Neural cell (in vitro differentiated cells): ENCODE results near the gene DOCK10.

Experiments
- POLR2AphosphoS5 ChIP-seq: IDR thresholded peaks from 2 replicates; pipeline ENCODE4 v1.6.1; 2012
- RAD21 ChIP-seq: fragments of 450-650 bp; conservative IDR thresholded peaks from 2 replicates; pipeline ENCODE4 v1.6.1; 2014; ENCODE audit warnings: antibody characterized with exemption, mild to moderate bottlenecking, moderate library complexity
- SMC3 ChIP-seq: fragments of 450-650 bp; conservative IDR thresholded peaks from 2 replicates; pipeline ENCODE4 v1.6.1; 2014; ENCODE audit warnings: antibody characterized with exemption, mild to moderate bottlenecking, moderate library complexity; ENCODE audit not compliant: poor library complexity
- TF ChIP-seq, protein P1 (sequence below): fragments of 450-650 bp; IDR thresholded peaks from 2 replicates; pipeline ENCODE4 v1.5.1; 2014; ENCODE audit warnings: antibody characterized with exemption, mild to moderate bottlenecking, moderate library complexity; ENCODE audit not compliant: poor library complexity, severe bottlenecking
- TF ChIP-seq, protein P2 (sequence below): IDR thresholded peaks from 2 replicates; pipeline ENCODE4 v1.6.1; 2012; ENCODE audit warnings: borderline replicate concordance

GRCh38 chr2:224781400-224781799, 260.9 kb downstream of the DOCK10 start:
- no peak for TF ChIP-seq SMC3
- TF ChIP-seq, protein P1, sequence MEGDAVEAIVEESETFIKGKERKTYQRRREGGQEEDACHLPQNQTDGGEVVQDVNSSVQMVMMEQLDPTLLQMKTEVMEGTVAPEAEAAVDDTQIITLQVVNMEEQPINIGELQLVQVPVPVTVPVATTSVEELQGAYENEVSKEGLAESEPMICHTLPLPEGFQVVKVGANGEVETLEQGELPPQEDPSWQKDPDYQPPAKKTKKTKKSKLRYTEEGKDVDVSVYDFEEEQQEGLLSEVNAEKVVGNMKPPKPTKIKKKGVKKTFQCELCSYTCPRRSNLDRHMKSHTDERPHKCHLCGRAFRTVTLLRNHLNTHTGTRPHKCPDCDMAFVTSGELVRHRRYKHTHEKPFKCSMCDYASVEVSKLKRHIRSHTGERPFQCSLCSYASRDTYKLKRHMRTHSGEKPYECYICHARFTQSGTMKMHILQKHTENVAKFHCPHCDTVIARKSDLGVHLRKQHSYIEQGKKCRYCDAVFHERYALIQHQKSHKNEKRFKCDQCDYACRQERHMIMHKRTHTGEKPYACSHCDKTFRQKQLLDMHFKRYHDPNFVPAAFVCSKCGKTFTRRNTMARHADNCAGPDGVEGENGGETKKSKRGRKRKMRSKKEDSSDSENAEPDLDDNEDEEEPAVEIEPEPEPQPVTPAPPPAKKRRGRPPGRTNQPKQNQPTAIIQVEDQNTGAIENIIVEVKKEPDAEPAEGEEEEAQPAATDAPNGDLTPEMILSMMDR: no peak
- TF ChIP-seq POLR2AphosphoS5: no peak
- TF ChIP-seq, protein P2, sequence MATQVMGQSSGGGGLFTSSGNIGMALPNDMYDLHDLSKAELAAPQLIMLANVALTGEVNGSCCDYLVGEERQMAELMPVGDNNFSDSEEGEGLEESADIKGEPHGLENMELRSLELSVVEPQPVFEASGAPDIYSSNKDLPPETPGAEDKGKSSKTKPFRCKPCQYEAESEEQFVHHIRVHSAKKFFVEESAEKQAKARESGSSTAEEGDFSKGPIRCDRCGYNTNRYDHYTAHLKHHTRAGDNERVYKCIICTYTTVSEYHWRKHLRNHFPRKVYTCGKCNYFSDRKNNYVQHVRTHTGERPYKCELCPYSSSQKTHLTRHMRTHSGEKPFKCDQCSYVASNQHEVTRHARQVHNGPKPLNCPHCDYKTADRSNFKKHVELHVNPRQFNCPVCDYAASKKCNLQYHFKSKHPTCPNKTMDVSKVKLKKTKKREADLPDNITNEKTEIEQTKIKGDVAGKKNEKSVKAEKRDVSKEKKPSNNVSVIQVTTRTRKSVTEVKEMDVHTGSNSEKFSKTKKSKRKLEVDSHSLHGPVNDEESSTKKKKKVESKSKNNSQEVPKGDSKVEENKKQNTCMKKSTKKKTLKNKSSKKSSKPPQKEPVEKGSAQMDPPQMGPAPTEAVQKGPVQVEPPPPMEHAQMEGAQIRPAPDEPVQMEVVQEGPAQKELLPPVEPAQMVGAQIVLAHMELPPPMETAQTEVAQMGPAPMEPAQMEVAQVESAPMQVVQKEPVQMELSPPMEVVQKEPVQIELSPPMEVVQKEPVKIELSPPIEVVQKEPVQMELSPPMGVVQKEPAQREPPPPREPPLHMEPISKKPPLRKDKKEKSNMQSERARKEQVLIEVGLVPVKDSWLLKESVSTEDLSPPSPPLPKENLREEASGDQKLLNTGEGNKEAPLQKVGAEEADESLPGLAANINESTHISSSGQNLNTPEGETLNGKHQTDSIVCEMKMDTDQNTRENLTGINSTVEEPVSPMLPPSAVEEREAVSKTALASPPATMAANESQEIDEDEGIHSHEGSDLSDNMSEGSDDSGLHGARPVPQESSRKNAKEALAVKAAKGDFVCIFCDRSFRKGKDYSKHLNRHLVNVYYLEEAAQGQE: no peak
- TF ChIP-seq RAD21: no peak
